ENCODE data around the gene RBBP8NL. TPM values are rescaled to one million over a fixed set of nuclear protein-coding genes. Genes with fewer than 3 reads are reported as not detected.

The RBBP8NL gene
- polyA plus RNA-seq, 1 experiment, result not detected

DNA sequence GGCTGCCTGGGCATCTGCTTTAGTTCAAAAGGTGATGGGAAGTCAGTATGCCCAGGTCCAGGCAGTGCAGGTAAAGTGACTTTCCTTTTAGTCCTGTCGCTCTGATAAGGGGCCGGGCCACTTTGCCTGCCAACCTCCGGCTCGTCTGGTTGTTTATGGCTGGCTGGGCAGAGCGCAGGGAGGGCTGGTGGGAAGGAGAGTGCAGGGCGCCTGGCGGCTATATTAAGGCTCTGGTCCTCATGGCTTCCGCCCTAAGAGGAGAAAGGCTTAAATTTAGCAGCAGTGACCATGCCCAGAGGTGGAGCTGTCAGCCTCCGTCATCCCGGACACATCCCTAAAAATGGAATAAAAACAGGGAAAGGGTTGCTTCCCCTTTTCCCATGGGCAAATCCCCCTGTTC, 33.8 kb upstream of the RBBP8NL start:
- Histone ChIP-seq H3K27me3 (ENCODE audit: control insufficient read depth, insufficient read depth, low read length) (peaks cover 53% of the 10 kb centered on the region), H3K27ac (ENCODE audit: low read depth, low read length) (no peak overlapping the region), H3K9me3 (ENCODE audit: control insufficient read depth, insufficient read depth, low read length) (no peaks in the 10 kb centered on the region; the same call in 1 of the 2 replicates), H3K4me3 (ENCODE audit: low read depth, low read length) (no peak overlapping the region)
- POLR2A ChIA-PET, result no interaction called here
- no peak for DNase-seq (ENCODE audit: low read depth, low spot score)
- CTCF ChIA-PET, result no interaction called here
- TF ChIP-seq, protein P1, sequence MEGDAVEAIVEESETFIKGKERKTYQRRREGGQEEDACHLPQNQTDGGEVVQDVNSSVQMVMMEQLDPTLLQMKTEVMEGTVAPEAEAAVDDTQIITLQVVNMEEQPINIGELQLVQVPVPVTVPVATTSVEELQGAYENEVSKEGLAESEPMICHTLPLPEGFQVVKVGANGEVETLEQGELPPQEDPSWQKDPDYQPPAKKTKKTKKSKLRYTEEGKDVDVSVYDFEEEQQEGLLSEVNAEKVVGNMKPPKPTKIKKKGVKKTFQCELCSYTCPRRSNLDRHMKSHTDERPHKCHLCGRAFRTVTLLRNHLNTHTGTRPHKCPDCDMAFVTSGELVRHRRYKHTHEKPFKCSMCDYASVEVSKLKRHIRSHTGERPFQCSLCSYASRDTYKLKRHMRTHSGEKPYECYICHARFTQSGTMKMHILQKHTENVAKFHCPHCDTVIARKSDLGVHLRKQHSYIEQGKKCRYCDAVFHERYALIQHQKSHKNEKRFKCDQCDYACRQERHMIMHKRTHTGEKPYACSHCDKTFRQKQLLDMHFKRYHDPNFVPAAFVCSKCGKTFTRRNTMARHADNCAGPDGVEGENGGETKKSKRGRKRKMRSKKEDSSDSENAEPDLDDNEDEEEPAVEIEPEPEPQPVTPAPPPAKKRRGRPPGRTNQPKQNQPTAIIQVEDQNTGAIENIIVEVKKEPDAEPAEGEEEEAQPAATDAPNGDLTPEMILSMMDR (IDR thresholded peaks at IDR 0.05; ENCODE audit: low read depth, low read length), result no peak

DNA sequence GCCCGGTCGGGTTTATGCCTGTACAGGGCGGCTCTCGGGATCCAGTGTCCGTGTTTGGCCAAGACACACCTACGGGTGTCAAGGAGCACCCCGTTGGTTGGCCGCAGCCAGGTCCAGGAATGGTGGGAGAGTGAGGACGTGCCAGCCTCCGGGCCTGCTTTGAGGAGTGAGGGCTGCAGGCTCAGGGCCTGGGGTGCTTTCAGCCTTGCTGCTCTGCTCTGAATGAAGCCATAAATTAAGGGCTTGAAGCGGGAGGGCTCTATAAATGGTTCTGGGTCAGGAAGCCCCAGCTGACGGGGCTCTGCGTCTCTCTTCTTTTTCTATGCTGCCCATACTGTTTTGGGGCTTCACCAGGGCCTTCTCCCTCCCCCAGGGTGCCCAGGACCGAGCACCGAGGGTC, 33.3 kb upstream of the RBBP8NL start:
- TF ChIP-seq, protein P1 (IDR thresholded peaks at IDR 0.05; ENCODE audit: low read depth, low read length), result no peak
- ChIA-PET CTCF (no interaction called here), POLR2A (no interaction called here)
- Histone ChIP-seq H3K27ac (ENCODE audit: low read depth, low read length) (no peak overlapping the region), H3K9me3 (ENCODE audit: control insufficient read depth, insufficient read depth, low read length) (no peaks in the 10 kb centered on the region; the same call in 1 of the 2 replicates), H3K27me3 (ENCODE audit: control insufficient read depth, insufficient read depth, low read length) (peaks cover 56% of the 10 kb centered on the region), H3K4me3 (ENCODE audit: low read depth, low read length) (no peak overlapping the region)
- no peak for DNase-seq (ENCODE audit: low read depth, low spot score)

DNA sequence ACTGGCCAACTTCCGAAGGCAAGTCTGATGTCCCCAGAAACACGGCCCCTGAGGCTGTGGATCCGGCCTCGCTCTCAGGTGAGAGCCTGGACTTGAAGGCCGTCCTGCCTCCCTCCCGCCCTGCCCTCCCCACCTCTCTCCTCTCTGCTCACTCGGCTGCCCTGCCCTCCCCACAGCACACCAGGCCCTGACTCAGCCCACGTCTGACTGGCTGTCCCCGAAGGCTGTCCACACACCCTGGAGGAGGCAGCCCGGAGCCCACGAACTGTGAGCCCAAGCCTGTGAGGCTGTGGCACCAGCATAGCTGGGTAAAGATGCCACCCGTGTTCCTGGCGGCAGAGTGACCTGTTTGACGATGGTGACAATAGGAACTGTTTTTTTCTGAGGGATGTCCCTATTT, 32.1 kb upstream of the RBBP8NL start:
- peaks cover 62% of the 10 kb centered on the region for H3K27me3 ChIP-seq (ENCODE audit: control insufficient read depth, insufficient read depth, low read length)
- DNase-seq (ENCODE audit: low read depth, low spot score), result no peak
- ChIA-PET CTCF (no interaction called here), POLR2A (no interaction called here)
- no peaks in the 10 kb centered on the region; the same call in 1 of the 2 replicates for H3K9me3 ChIP-seq (ENCODE audit: control insufficient read depth, insufficient read depth, low read length)
- TF ChIP-seq, protein P1 (IDR thresholded peaks at IDR 0.05; ENCODE audit: low read depth, low read length), result no peak
- H3K27ac ChIP-seq (ENCODE audit: low read depth, low read length), result no peak overlapping the region
- H3K4me3 ChIP-seq (ENCODE audit: low read depth, low read length), result no peak overlapping the region

DNA sequence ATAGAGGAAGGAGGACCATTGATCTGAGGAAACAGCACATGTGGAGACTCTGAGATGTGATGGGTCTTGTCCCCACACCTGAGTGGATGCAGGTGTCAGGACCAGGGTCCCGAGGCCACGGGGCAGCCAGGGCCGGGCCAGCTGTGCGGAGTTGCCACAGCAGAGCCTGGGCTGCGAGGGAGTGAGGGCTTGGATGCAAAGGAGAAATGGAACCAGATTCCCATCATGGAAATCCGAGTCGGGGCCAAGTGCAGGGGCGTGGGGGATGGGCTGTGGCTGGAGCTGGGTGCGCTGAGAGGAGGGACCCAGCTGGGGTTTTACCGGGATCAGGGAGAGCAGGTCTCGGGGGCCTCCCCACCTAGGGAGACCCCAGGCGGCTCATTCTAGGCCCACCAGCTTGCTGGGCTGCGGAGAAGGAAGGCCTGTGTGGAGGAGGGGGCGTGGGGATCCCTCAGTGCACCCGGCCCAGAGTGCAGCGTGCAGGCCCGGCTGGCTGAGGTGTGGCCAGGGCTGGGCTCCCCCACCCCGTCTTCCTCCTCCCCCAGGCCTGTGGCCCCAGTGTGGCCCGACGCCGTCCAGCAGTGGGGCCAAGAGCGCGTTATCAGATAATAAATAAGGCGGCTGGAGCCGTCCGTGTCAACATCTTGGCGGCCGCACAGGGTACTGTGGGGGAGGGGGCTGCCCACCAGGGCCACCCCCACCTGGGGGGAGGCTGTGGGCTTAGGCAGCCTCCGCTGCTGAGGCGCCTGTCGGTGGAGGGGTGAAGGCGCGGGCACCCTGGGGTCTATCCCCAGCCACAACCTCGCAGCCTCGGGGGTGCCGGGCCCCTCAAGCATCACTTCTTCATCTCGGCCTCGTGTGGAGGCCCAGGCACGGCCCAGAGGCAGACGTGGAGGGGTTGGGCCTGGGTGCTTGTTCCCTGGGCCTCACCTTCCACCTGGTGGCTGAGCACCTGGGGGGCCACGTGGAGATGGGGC, 31.2 kb upstream of the RBBP8NL start:
- Histone ChIP-seq H3K27me3 (ENCODE audit: control insufficient read depth, insufficient read depth, low read length) (peaks cover 61% of the 10 kb centered on the region), H3K27ac (ENCODE audit: low read depth, low read length) (no peak overlapping the region), H3K4me3 (ENCODE audit: low read depth, low read length) (no peak overlapping the region), H3K9me3 (ENCODE audit: control insufficient read depth, insufficient read depth, low read length) (no peaks in the 10 kb centered on the region; the same call in 1 of the 2 replicates)
- TF ChIP-seq, protein P1 (IDR thresholded peaks at IDR 0.05; ENCODE audit: low read depth, low read length), result no peak
- ChIA-PET POLR2A (no interaction called here), CTCF (no interaction called here)
- DNase-seq (ENCODE audit: low read depth, low spot score), result no peak

DNA sequence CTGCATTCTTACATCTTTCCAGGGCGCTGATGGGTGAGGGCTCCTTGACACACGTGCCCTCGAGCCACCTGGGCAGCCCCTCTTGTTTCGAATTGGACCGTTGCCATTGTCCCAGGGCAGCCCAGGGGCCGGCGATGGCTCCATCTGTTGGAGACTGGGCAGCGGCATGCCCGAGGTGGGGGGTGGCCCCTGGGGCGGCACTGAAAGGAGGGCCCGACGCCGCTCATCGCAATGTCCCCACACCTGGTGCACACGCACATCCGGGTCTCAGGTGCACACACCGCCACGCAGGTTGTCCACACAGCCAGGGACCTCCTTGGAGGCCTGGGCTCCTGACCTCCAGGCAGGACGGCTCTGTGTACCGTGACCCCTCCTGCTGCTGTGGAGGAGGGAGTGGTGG, 30.5 kb upstream of the RBBP8NL start:
- DNase-seq (ENCODE audit: low read depth, low spot score), result no peak
- Histone ChIP-seq H3K4me3 (ENCODE audit: low read depth, low read length) (no peak overlapping the region), H3K27ac (ENCODE audit: low read depth, low read length) (no peak overlapping the region), H3K27me3 (ENCODE audit: control insufficient read depth, insufficient read depth, low read length) (peaks cover 61% of the 10 kb centered on the region), H3K9me3 (ENCODE audit: control insufficient read depth, insufficient read depth, low read length) (no peaks in the 10 kb centered on the region; the same call in 1 of the 2 replicates)
- CTCF ChIA-PET, result no interaction called here
- TF ChIP-seq, protein P1 (IDR thresholded peaks at IDR 0.05; ENCODE audit: low read depth, low read length), result no peak
- POLR2A ChIA-PET, result no interaction called here

All from AG04450 (cell line).